ENCODE data around the gene ITGAE.

GRCh38 chr17:3836551-3836950 lies 35.6 kb upstream of the ITGAE start:
- no peak for TF ChIP-seq CTCF (conservative IDR thresholded peaks at IDR 0.05 in 1 of 2, IDR thresholded peaks at IDR 0.05 in 1 of 2; ENCODE audit: extremely low read depth in 1 of 2, insufficient read depth in 1 of 2, low read depth in 1 of 2, low read length in 2 of 2)
- no peak for TF ChIP-seq EZH2 (IDR thresholded peaks at IDR 0.05; ENCODE audit: borderline replicate concordance, low read length)
